Urinary bladder (tissue), 4 donors: ENCODE data around the gene LMBR1L. TPM values are rescaled to one million over a fixed set of nuclear protein-coding genes. Genes with fewer than 3 reads are reported as not detected.
"Not testable (repeated sequence)": the region's sequence is repeated elsewhere in the genome, so short reads cannot be mapped to it uniquely, and the experiment has no call there.

Experiments used
- DNase-seq: peaks from one replicate; pipeline ENCODE4 v3.0.0-alpha.2; 2015; ENCODE audit errors: extremely low spot score
- H3K27ac ChIP-seq: one replicate; pipeline ENCODE4 v1.5.1; 2013; ENCODE audit warnings: low read depth, mild to moderate bottlenecking, moderate library complexity
- H3K36me3 ChIP-seq: one replicate; pipeline ENCODE4 v1.6.1; 2013; ENCODE audit warnings: mild to moderate bottlenecking, moderate library complexity; ENCODE audit not compliant: insufficient read depth
- H3K4me1 ChIP-seq: one replicate; pipeline ENCODE4 v1.6.1; 2013; ENCODE audit warnings: mild to moderate bottlenecking, moderate library complexity; ENCODE audit not compliant: insufficient read depth
- H3K4me3 ChIP-seq: one replicate; pipeline ENCODE4 v1.5.1; 2013; ENCODE audit warnings: low read depth, low read length
- WGBS: extraction: QIAGEN DNeasy Blood & Tissue Kit; methylation state at CpG from one replicate; pipeline ENCODE4 v1.1.7; 2013; 5-methylcytosine and 5-hydroxymethylcytosine counted together
- polyA plus RNA-seq: library from polyadenylated mRNA; stranded (reverse); fragments of 200-250 nt; gene quantifications from one replicate; pipeline ENCODE4 v1.2.3, GENCODE V29; 2013
- total RNA-seq: library from RNA; depleted of rRNA; stranded (reverse); fragments of >200 nt; gene quantifications from one replicate; pipeline ENCODE4 v1.2.3, GENCODE V29; 2014
- donor health status: healthy with polysubstance abuse.
- donor health status: healthy.

LMBR1L gene
- total and polyA plus RNA-seq, 2 donors: 52.4 to 53.9 TPM

GRCh38 chr12:49131051-49131893, 20.6 kb upstream of the LMBR1L start, which contains the start of gene TUBA1B:
Gene TUBA1B, minus strand, starts transcription at chr12:49131395. Its CDS starts 95 bp downstream, at chr12:49131300.
- H3K4me1 ChIP-seq: no peaks in the 10 kb centered on the region
- peak within 1 kb of the TSS; percentile 86 for H3K4me3 ChIP-seq
- under 1% methylated on average over 79 of the region's 79 CpGs for whole genome bisulfite sequencing

DNA sequence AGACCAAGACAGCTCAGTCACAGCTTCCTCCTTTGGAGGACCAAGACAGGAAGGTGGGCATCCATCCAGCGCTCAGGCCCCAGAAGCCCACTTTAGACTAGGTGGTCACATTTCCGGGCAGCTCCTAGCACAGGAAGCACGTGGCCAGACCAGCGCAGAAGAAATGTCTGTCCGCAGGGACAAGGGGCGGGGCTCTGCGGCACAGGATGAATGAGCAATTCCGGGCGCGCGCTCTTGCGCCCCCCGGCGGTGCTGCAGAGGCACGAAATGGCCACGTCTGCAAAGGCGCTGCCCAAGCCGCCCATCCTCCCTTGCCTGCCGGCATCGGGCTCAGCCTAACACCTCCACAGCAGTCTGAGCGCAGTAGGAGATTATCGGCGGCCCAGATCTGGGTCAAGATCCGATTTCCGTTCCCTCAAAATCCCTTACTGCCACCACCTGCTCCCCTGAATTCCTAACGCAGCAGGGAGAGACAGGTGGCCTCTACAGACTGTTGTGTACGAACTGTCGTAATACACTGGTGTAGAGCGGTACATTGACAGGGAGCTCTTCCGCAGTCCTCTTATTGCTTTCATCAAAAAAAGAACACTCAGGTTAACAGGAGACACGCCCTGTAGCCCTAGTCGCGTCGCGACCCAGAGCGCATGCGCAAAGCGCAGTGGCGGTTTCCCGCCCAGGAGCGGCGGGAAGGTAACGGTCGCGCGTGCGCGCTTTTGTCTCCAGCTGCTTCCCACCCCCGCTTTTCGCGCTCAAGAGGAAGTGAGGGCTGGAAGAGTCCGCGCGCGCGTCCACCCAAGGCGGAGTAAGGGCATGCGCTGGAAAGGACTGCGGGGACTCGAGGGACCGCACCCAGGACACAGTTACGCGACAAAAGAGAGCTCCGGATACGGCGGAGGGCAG, 19.8 kb upstream of the LMBR1L start:
- under 1% methylated on average over 66 of the region's 66 CpGs for whole genome bisulfite sequencing
- peak overlapping the region; percentile 100 for H3K27ac ChIP-seq
- peak overlapping the region; percentile 86 for H3K4me3 ChIP-seq
- peak; percentile 83 for DNase-seq
- no peaks in the 10 kb centered on the region for H3K4me1 ChIP-seq
- peaks cover 5% of the 10 kb centered on the region for H3K36me3 ChIP-seq

More at GRCh38 chr12:49131051-49131893, 20.6 kb upstream of the LMBR1L start, which contains the start of gene TUBA1B:
- H3K27ac ChIP-seq: peak within 1 kb of the TSS; percentile 100
- DNase-seq: peak; percentile 74
- peaks cover 5% of the 10 kb centered on the region for H3K36me3 ChIP-seq

- DNase-seq: no peak
- Histone ChIP-seq H3K4me1 (no peaks in the 10 kb centered on the region), H3K27ac (peak overlapping the region; percentile 38), H3K4me3 (peak overlapping the region; percentile 86), H3K36me3 (peaks cover 5% of the 10 kb centered on the region)
- WGBS: 42% methylated on average over 18 of the region's 18 CpGs
Measured at GRCh38 chr12:49129332-49130150, 18.9 kb upstream of the LMBR1L start.

- not testable (repeated sequence) for DNase-seq, H3K36me3 ChIP-seq
- 83% methylated on average over 8 of the region's 8 CpGs for WGBS
Measured at GRCh38 chr12:49127971-49128370, 17.3 kb upstream of the LMBR1L start.

DNA sequence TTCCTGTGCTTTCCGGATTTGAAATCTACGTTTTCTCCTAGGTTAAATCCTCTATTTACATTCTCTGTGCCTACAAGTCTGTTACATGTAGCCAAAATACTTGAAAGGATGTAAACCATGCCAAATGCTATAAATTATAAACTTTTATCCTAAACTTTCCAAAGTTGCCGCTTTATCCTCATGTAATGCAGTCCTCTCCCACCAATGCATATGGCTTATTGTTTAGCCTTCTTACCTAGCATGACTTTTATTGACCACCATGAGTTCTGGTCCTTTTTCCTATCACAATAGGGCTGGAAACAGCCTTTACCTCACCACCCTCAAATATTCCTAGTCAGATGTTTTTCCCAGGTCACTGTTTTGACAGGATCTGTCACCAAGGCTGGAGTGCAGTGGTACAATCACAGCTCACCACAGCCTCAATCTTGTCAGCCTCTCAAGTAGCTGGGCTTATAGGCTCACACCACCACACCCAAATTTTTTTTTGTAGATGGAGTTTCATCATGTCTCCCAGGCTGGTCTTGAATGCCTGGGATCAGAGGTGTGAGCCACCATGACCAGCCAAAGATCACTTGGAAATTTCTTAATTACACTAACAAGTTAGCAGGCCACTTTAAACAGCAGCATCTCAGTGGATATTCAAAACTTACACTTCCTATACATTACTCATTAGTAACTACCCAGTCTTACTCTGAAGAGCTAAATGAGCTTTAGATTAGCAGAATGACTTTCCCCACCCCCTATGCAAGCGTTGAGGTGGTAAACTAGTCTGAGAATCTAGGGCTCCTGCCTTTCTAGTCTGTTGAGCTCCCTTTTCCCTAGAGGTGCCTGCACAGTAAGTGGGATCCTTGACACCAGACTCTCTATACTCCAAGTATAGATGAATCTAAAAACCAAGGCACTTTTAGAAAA, 16.5 kb upstream of the LMBR1L start:
- H3K27ac ChIP-seq: no peak overlapping the region
- no peaks in the 10 kb centered on the region for H3K4me1 ChIP-seq
- peaks cover 5% of the 10 kb centered on the region for H3K36me3 ChIP-seq
- no peak for DNase-seq
- H3K4me3 ChIP-seq: no peak overlapping the region
- WGBS: 44% methylated on average over 4 of the region's 4 CpGs

More at GRCh38 chr12:49127971-49128370, 17.3 kb upstream of the LMBR1L start:
- not testable (repeated sequence) for H3K4me1 ChIP-seq, H3K4me3 ChIP-seq, H3K27ac ChIP-seq

DNA sequence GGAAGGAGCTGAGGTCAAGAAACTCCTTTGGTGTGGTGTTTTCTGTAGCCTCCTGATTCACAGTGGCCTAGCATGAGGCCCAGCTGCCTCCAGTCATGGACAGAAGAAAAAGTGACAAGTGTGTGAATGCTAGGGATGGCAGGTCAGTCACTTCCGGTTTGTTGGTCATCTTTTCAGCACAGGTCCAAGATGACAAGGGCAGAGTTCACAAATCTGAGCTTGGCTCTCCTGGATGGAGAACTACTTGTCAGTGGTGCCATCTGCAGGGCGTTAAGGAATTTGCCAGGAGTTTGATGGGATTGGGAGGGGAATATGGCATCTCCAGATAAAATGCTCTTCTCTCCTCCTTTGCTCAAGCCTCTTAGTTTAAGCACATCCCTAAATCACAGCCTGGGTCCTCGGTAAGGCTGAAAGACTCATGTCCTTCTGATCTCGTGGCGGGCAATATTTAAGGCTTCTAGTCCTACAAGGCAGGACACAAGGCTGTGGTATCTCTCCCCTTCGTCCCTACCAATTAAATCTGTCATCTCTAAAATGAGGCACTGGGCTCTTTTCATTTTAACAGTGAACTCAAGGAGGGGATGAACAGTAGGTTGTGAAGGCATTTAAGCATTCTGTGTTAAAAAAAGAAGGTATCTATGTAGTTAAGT, 10.5 kb upstream of the LMBR1L start:
- Histone ChIP-seq H3K4me1 (no peaks in the 10 kb centered on the region), H3K4me3 (no peak overlapping the region), H3K36me3 (no peaks in the 10 kb centered on the region), H3K27ac (no peak overlapping the region)
- 28% methylated on average over 6 of the region's 6 CpGs for WGBS
- DNase-seq: no peak

GRCh38 chr12:49111206-49111605, 559 bp upstream of the LMBR1L start:
- peaks cover 2% of the 10 kb centered on the region for H3K36me3 ChIP-seq
- H3K27ac ChIP-seq: peak overlapping the region; percentile 44
- peak overlapping the region; percentile 1 for H3K4me3 ChIP-seq
- DNase-seq: no peak
- 45% methylated on average over 6 of the region's 6 CpGs for WGBS
- H3K4me1 ChIP-seq: peaks cover 3% of the 10 kb centered on the region

GRCh38 chr12:49109641-49110463, 795 bp downstream of the LMBR1L start:
- DNase-seq: no peak
- H3K4me3 ChIP-seq: peak overlapping the region; percentile 82
- H3K36me3 ChIP-seq: peaks cover 3% of the 10 kb centered on the region
- H3K4me1 ChIP-seq: peaks cover 3% of the 10 kb centered on the region
- H3K27ac ChIP-seq: peak overlapping the region; percentile 85
- WGBS: 3% methylated on average over 33 of the region's 33 CpGs

GRCh38 chr12:49108958-49109404, 1.7 kb downstream of the LMBR1L start:
- peak overlapping the region; percentile 74 for H3K27ac ChIP-seq
- DNase-seq: no peak
- peaks cover 3% of the 10 kb centered on the region for H3K36me3 ChIP-seq
- WGBS: 9% methylated on average over 4 of the region's 4 CpGs
- peak overlapping the region; percentile 82 for H3K4me3 ChIP-seq
- H3K4me1 ChIP-seq: peaks cover 3% of the 10 kb centered on the region

GRCh38 chr12:49105504-49106084, 5.1 kb downstream of the LMBR1L start:
- H3K4me1 ChIP-seq: peaks cover 3% of the 10 kb centered on the region
- no peak overlapping the region for H3K4me3 ChIP-seq
- peaks cover 7% of the 10 kb centered on the region for H3K36me3 ChIP-seq
- H3K27ac ChIP-seq: no peak overlapping the region
- no peak for DNase-seq
- 67% methylated on average over 9 of the region's 9 CpGs for WGBS

DNA sequence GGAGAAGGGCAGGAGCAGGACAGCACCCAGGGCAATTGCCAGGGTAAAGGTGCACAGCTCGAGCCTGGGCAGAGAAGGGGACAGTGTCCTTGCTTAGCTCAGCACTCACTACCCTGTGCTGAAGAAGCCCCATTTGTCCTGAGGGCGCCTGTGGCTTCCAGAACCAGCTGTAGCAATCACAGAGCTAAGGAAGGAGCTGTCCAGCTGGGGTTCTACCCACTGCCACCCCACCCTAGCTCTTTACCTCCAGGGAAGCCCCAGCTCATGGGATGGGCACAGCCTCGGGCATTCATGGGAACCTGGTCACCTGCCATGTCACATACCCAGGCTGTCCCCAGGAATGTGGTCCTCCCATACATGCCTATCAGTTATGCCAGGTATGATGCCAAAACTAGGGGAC, 5.8 kb downstream of the LMBR1L start:
- 89% methylated on average over 3 of the region's 3 CpGs for WGBS
- Histone ChIP-seq H3K36me3 (peaks cover 7% of the 10 kb centered on the region), H3K4me1 (peaks cover 3% of the 10 kb centered on the region), H3K4me3 (no peak overlapping the region), H3K27ac (no peak overlapping the region)
- no peak for DNase-seq
